HEK293 (cell line): Measurements from ENCODE around the gene PRRT1B.
A peak's percentile ranks its signal among the peaks of the same experiment; 100 is the strongest.

Experiments
- FEZF1 ChIP-seq: fragments of 450-650 bp; formaldehyde crosslinking; IDR thresholded peaks from 2 replicates; pipeline ENCODE4 v1.5.1; 2016; ENCODE audit warnings: missing biosample characterization, missing genetic modification characterization
- HOXD13 ChIP-seq: sonication (generic); formaldehyde crosslinking; IDR thresholded peaks from 2 replicates; pipeline ENCODE4 v1.8.0; 2022; ENCODE audit warnings: missing genetic modification reagents, borderline replicate concordance
- KLF10 ChIP-seq: fragments of 450-650 bp; IDR thresholded peaks from 2 replicates; pipeline ENCODE4 v1.5.1; 2018; ENCODE audit warnings: missing biosample characterization, mild to moderate bottlenecking, missing genetic modification characterization
- KLF8 ChIP-seq: fragments of 450-650 bp; formaldehyde crosslinking; IDR thresholded peaks from 2 replicates; pipeline ENCODE4 v1.5.1; 2016; ENCODE audit warnings: missing biosample characterization, missing genetic modification characterization
- KLF9 ChIP-seq: fragments of 450-650 bp; formaldehyde crosslinking; IDR thresholded peaks from 2 replicates; pipeline ENCODE4 v1.5.1; 2016; ENCODE audit warnings: missing biosample characterization, missing genetic modification characterization, low read depth
- MZF1 ChIP-seq: fragments of 450-650 bp; formaldehyde crosslinking; IDR thresholded peaks from 2 replicates; pipeline ENCODE4 v1.5.1; 2017; ENCODE audit warnings: missing biosample characterization, missing genetic modification characterization, borderline replicate concordance
- OSR2 ChIP-seq: fragments of 450-650 bp; formaldehyde crosslinking; IDR thresholded peaks from 2 replicates; pipeline ENCODE4 v1.5.1; 2016; ENCODE audit warnings: missing biosample characterization, missing genetic modification characterization
- PATZ1 ChIP-seq: fragments of 450-650 bp; formaldehyde crosslinking; IDR thresholded peaks from 2 replicates; pipeline ENCODE4 v1.5.1; 2016; ENCODE audit warnings: missing biosample characterization, missing genetic modification characterization
- PRDM10 ChIP-seq: fragments of 450-650 bp; formaldehyde crosslinking; IDR thresholded peaks from 2 replicates; pipeline ENCODE4 v1.5.1; 2016; ENCODE audit warnings: missing biosample characterization, missing genetic modification characterization
- REPIN1 ChIP-seq: fragments of 450-650 bp; formaldehyde crosslinking; IDR thresholded peaks from 2 replicates; pipeline ENCODE4 v1.5.1; 2017; ENCODE audit warnings: missing biosample characterization, missing genetic modification characterization, low read depth
- SALL2 ChIP-seq: fragments of 450-650 bp; formaldehyde crosslinking; IDR thresholded peaks from 2 replicates; pipeline ENCODE4 v1.5.0; 2017; ENCODE audit warnings: missing biosample characterization, mild to moderate bottlenecking, missing genetic modification characterization, borderline replicate concordance
- SCRT2 ChIP-seq: fragments of 450-650 bp; formaldehyde crosslinking; IDR thresholded peaks from 2 replicates; pipeline ENCODE4 v1.5.1; 2016; ENCODE audit warnings: missing biosample characterization, missing genetic modification characterization
- SP2 ChIP-seq: fragments of 450-650 bp; formaldehyde crosslinking; IDR thresholded peaks from 2 replicates; pipeline ENCODE4 v1.5.1; 2016; ENCODE audit warnings: missing biosample characterization, missing genetic modification characterization
- YY1 ChIP-seq: fragments of 450-650 bp; formaldehyde crosslinking; IDR thresholded peaks from 2 replicates; pipeline ENCODE4 v1.5.1; 2018; ENCODE audit warnings: missing biosample characterization, missing genetic modification characterization
- ZBTB20 ChIP-seq: fragments of 450-650 bp; formaldehyde crosslinking; IDR thresholded peaks from 2 replicates; pipeline ENCODE4 v1.5.1; 2016; ENCODE audit warnings: missing biosample characterization, missing genetic modification characterization
- ZBTB44 ChIP-seq: fragments of 450-650 bp; IDR thresholded peaks from 2 replicates; pipeline ENCODE4 v1.5.1; 2018; ENCODE audit warnings: missing biosample characterization, mild to moderate bottlenecking, missing genetic modification characterization
- ZBTB48 ChIP-seq: fragments of 450-650 bp; formaldehyde crosslinking; IDR thresholded peaks from 2 replicates; pipeline ENCODE4 v1.5.1; 2016; ENCODE audit warnings: missing biosample characterization, missing genetic modification characterization
- ZBTB6 ChIP-seq: fragments of 450-650 bp; formaldehyde crosslinking; IDR thresholded peaks from 2 replicates; pipeline ENCODE4 v1.5.1; 2017; ENCODE audit warnings: missing biosample characterization, missing genetic modification characterization
- ZIC2 ChIP-seq: fragments of 450-650 bp; formaldehyde crosslinking; IDR thresholded peaks from 2 replicates; pipeline ENCODE4 v1.5.1; 2016; ENCODE audit warnings: missing biosample characterization, missing genetic modification characterization
- ZNF184 ChIP-seq: fragments of 450-650 bp; IDR thresholded peaks from 2 replicates; pipeline ENCODE4 v1.5.1; 2018; ENCODE audit warnings: missing biosample characterization, mild to moderate bottlenecking, missing genetic modification characterization
- ZNF341 ChIP-seq: fragments of 450-650 bp; formaldehyde crosslinking; IDR thresholded peaks from 2 replicates; pipeline ENCODE4; 2016; ENCODE audit warnings: low read depth, missing biosample characterization, missing genetic modification characterization
- ZNF362 ChIP-seq: fragments of 450-650 bp; formaldehyde crosslinking; IDR thresholded peaks from 2 replicates; pipeline ENCODE4 v1.5.1; 2016; ENCODE audit warnings: missing biosample characterization, missing genetic modification characterization
- ZNF473 ChIP-seq: fragments of 450-650 bp; formaldehyde crosslinking; IDR thresholded peaks from 2 replicates; pipeline ENCODE4 v1.5.1; 2017; ENCODE audit warnings: missing biosample characterization, missing genetic modification characterization
- ZNF544 ChIP-seq: fragments of 450-650 bp; formaldehyde crosslinking; IDR thresholded peaks from 2 replicates; pipeline ENCODE4 v1.5.0; 2017; ENCODE audit warnings: missing biosample characterization, missing genetic modification characterization
- ZNF639 ChIP-seq: fragments of 450-650 bp; formaldehyde crosslinking; IDR thresholded peaks from 2 replicates; pipeline ENCODE4 v1.5.1; 2016; ENCODE audit warnings: missing biosample characterization, missing genetic modification characterization
- ZNF692 ChIP-seq: fragments of 450-650 bp; formaldehyde crosslinking; IDR thresholded peaks from 2 replicates; pipeline ENCODE4 v1.5.1; 2016; ENCODE audit warnings: missing biosample characterization, missing genetic modification characterization

Gene PRRT1B

GRCh38 chr9:131500939-131501541 is 44.3 kb upstream of the PRRT1B start (continued):
- TF ChIP-seq YY1 (tag by site-specific recombination): no peak
- no peak for TF ChIP-seq ZBTB6 (tag by site-specific recombination)
- TF ChIP-seq FEZF1 (tag by site-specific recombination): peak; percentile 50
- TF ChIP-seq ZBTB44 (tag by site-specific recombination): peak; percentile 51; the same call in 1 of the 2 replicates
- TF ChIP-seq ZBTB48 (tag by site-specific recombination): peak; percentile 84
- 0 out of 2 replicates have a peak, but pooled peaks have one; percentile 9 for TF ChIP-seq SP2 (tag by site-specific recombination)
- no peak for TF ChIP-seq KLF10 (tag by site-specific recombination)
- TF ChIP-seq KLF8: peak; percentile 27; the same call in 1 of the 2 replicates
- TF ChIP-seq ZIC2: peak; percentile 88
- no peak for TF ChIP-seq HOXD13 (CRISPR knock-in tag)
- peak; percentile 75 for TF ChIP-seq ZBTB20 (tag by site-specific recombination)
- no peak for TF ChIP-seq ZNF184 (tag by site-specific recombination)
- TF ChIP-seq ZNF639 (tag by site-specific recombination): peak; percentile 28; the same call in 1 of the 2 replicates
- peak; percentile 50; the same call in 1 of the 2 replicates for TF ChIP-seq ZNF362 (tag by site-specific recombination)
- TF ChIP-seq ZNF692 (tag by site-specific recombination): 0 out of 2 replicates have a peak, but pooled peaks have one; percentile 25
- no peak for TF ChIP-seq SALL2 (tag by site-specific recombination)
- TF ChIP-seq PRDM10 (tag by site-specific recombination): peak; percentile 68
- TF ChIP-seq ZNF473: no peak
- TF ChIP-seq PATZ1 (tag by site-specific recombination): peak; percentile 75
- TF ChIP-seq ZNF341 (tag by site-specific recombination): no peak
- no peak for TF ChIP-seq ZNF544
- TF ChIP-seq KLF9 (tag by site-specific recombination): no peak
- TF ChIP-seq SCRT2: no peak; the same call in 1 of the 2 replicates
- TF ChIP-seq MZF1 (tag by site-specific recombination): no peak
- no peak for TF ChIP-seq REPIN1 (tag by site-specific recombination)
- TF ChIP-seq OSR2 (tag by site-specific recombination): peak; percentile 41; the same call in 1 of the 2 replicates
